T-helper 22 cell (primary cell): ENCODE measurements around the gene PCK1.

ENCODE experiments used
- DNase-seq: peaks from one replicate; pipeline ENCODE4 v3.0.0-alpha.2; 2020; ENCODE audit warnings: low read depth

The PCK1 gene

DNA sequence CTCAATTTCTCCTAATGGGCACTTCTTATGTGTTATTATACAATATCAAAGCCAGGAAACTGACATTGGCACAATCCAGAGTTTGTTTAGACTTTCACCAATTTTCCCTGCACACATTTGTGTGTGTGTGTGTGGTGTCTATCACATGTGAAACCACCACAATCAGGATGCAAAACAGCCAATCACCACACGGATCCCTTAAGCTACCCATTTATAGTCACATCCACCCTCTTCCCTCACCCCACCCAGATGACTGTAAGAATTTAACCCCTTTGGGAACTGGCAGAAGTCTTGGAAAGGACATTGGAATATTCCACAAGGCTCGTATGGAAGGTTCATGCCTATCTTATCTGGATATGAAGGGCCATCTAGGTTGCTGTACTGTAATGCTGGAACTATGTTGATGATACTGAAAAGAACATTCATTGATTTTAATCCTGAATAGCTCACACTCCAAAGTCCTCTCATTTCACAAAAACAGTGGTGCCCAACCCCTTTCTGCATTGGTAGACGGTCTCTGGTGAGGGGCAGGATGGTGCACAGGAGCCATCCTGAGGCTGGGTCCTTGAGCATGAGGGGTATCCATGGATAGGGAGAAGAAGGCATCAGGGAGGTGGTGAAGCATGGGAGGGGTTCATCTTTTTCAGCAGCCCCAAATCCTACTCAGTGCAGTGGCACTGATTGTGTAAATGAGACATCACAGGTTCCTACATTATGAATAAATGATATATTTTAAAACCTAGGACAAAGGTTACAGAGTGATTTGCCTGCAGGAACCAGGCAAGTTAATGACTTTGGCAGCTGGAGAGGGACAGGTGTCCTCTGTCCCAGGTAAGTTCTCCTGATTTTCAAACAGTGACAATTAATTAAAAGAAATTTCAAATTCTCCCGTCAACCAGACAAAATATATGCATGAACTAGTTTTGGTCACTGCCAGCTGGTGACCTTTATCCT, 23.9 kb upstream of the PCK1 start:
- DNase-seq: no peak

DNA sequence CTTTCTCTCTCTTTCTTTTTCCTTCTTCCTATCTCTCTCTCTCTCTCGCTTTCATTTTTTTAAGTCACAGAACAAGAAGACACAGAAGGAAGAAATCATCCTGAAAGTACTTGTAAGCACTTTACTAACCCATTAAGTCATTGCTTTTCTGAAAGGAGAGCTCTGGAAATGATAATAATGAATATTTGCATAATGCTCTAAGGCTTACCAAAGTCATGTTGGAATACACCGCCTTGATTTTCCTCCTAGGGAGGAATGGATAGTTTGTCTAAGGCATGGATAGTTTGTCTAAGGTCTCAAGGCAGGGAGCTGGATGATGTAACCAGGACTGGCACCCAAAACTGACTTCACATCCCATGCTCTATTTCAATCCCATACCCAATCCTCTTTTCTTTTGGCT, 23.1 kb upstream of the PCK1 start:
- no peak for DNase-seq

DNA sequence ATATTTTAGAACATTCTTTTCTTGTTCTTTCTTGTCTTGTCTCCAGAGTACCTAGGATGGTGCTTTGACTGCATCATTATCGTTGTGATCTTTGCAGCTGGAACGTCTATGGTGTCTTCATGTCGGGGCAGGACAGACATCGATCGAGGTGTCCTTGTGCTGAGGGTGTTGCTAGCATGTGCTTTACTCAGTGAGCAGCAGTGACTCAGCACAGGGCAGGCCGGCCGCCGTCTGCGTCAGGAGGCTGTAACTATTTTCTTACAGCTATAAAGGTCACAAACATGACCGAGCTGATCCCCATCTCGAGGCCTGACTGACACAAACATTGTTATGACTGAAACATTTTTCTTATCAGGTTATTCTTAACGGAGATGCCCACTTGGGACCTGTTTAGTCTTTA, 21.0 kb upstream of the PCK1 start:
- no peak for DNase-seq

DNA sequence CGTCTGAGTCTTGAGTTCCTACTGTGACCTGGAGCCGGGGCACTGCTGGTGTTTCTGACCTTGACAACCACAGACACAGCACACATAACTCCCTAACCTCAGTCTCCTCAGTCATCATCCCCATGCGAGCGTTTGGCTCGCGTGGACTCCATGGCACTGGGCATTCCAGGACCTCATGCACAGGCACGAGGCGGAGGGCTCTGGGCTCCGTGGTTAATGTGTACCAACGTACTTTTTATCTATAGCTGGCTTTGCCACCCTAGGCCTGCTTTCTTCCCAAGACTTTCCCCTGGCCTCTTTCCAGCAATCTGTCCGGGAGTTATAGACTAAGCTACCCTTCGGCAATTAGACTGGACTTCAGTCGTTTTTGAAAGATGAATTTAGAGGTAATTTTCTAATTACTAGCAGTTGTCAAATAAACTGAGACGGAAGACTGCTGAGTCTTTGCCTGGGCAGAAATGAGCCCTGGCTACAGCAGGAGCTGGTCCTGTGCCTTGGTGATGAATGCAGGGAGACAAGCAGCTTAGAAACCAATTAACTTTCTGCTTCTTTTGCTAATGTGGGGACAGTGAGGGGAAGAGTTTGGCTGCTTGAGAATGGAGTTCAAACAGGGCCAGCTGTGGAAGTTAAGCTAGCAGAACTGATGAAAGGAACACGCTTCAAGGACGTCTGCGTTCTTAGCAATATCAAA, 19.9 kb upstream of the PCK1 start:
- DNase-seq: no peak

DNA sequence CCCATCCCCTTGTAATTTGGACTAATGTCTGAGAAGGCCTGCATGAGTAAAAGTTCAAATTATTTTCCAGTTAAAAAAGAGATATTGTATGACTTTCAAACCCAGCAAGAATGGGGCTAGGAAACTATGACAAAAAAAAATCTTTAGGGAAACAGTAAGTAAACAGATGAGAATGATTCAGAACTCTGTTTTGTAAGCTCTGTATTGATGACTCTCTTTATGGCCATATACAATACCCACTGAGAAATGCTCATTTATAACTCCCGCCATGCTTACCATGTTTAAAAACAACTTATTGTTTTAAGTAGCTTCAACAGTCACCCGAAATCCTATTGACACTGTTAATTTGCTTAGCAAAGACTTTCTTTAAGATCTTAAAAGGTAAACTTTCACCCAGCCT, 17.2 kb upstream of the PCK1 start:
- no peak for DNase-seq

DNA sequence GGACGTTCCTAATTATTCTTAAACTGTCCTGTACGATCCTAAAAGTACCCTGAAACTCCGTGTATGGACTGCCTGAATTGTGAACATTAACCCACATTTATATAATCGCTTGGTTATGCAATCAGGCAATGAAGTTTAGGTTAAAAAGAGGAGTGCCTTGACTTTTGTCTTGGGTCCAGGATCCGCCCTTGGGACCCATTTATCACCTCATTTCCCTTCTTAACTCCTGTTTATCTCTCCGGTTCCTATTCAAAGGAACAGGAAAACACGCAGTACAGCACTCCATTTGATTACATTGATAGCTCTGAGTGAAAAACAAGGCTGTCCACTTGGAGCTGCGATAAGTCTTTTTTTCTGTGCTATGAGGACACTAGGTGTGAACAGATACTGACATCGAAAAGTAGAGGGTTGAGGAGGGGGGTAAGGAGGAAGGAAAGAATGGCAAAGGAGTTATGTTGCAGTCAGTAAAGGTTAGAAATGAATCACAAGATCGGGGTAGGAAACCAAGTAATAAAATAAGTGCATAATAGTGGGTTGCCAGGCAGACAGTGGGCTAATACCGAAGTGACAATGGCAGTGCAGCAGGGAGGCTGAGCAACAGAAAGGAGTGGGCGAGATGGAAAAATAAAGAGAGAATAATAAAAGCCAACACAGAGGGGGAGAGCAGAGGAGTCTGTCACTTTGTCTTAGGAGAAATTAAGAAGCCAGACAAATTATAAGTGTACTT, 15.9 kb upstream of the PCK1 start:
- DNase-seq: no peak

DNA sequence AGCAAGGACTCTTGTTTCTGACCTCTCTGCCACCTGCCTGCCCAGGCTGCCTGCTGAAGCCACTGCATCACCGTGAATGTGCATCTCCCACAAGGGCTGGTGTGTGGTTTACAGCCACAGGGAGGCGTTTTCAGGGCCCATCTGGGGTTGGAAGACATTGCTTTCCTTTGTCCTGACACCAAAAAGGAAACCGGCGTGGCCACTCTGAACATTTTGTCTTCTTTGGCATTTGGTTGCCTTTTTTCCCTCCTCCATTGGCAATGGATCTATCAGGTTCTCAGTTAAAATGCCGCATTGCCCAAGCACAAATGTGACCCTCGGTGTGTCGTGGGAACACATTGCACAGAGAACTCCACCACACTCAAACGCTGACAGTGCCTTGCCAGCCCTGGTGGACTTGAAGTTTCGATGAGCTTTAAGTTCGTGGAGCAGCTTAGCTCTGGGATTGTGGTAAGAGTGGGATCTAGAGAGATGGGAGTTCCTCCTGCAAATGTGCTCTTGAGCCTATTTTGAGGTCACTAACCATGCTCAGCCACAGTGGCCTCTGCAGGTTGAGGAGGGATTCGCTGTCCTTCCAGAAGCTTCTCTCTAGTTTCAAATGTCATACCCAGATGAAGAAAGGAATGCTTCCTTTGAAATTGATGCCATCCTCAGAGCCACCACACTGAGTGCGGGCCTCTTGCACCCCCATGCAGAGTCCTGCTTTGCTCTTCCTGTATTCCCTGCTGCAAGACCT, 14.8 kb upstream of the PCK1 start:
- DNase-seq: no peak

DNA sequence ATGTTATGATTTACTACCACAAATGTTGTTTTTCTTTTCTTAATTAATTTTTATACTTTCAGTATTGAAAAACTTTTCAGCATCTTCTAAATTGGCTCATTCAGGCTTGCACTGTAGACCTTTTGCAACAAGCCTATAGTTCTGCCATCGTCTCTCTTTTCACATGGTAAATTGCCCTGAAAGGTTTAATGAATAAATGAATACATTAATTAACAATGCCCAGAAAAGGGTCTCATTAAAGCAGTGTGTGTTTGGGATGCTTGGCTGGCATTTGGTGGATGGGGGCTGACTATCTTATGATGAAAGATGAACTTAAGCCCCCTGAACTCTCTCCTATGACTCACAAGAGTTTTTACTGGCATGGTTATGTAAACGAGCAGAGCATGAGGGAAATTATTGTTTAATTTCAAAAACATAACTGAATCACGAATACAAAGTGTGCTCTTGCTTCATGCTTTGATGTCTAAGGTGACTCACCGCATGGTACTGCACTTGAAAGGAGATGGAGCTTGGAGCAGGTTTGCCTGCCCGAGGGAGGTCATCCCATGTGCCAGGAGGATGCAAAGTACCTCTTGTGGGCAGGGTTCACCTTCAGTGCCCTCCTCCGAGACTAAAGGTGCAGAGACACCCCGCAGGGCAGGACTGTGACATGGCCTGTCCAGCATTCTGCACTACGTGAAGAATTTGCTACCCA, 13.8 kb upstream of the PCK1 start:
- DNase-seq: no peak

DNA sequence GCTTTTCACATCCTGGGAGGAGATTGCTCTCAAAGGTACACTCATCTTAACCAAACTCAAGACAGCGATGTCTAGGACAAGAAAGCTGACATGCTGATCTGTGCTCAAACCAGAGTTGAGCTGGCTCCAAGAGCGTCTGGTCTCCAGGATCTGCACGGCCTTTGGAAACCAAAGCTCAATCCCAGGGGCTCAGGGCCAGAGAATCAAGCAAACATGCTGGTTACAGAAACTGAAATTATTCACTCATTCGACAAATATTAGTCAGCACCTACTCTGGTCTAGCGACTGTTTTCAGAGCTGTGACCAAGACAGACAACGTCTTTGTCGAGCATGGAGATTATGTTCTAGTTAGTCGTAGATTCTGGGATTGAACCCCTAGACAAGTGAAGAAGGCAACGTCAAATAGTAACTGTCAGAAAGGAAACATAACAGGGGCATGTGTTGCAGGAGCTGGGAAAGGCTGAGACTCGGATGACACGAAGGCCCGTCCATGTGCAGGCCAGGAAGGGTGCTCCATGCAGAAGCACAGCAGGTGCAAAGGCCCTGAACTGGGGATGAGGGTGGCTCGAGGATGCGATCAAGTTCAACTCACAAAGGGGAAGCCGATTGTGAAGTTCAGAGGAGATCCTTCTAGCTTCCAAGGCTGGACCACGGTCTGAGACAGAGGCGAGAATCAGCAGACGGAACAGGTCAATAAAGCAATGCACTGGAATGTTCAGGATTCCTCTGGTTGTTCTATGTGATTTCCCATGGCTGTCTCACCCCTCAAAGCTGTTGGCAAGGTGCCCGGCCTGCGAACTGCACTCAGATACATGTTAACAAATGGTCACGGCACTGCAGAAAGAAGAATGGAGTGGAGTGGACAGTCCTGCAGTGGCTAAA, 12.5 kb upstream of the PCK1 start:
- DNase-seq: no peak

DNA sequence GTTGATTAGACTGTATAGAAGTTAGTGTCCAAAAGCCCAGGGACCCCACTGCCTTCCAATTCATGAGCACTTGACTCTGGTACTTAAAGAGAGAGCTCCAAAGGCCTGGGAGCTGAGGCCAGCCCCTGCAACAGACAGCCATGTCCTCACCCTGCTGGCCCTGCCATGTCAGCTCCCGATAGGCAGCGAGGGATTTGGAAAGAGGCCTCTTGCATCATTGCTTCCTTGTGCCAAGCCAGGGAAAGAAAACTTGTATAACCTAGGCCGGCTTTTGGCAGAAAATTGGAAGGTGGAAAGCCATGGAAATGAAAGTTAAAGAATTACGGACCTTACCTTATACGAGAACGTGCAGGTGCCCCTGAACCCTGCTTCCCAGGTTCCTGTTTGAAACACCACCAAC, 8.4 kb upstream of the PCK1 start:
- no peak for DNase-seq

DNA sequence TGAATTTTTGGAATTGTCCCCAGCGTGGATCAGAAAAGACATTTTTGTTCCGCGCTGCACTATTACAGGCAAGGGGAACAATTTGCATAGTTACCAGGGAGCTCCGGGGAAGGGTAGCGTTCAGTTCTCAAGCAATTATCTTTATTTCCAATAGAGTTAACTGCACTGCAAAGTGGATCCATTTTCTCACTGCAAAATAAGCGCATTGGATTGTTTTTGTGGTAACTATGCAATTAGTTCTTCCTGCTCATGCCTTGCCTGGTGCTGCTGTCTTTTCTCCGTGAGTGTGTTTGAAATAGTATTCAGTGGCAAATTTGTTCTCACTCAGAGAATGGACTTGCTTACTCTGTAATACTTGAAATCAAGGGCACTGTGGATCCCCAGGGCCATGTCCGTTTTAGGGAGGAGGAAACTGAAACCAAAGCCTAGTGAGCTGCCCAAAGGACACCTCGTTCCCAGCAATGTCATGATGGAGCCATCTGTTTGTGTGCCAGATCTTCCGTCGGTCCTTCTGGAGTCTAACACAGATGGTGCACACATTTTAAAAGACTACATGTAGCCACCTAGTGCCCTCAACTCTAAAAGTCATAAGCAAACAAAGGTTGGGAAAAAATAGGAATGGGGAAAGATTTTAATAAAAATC, 7.4 kb upstream of the PCK1 start:
- no peak for DNase-seq

DNA sequence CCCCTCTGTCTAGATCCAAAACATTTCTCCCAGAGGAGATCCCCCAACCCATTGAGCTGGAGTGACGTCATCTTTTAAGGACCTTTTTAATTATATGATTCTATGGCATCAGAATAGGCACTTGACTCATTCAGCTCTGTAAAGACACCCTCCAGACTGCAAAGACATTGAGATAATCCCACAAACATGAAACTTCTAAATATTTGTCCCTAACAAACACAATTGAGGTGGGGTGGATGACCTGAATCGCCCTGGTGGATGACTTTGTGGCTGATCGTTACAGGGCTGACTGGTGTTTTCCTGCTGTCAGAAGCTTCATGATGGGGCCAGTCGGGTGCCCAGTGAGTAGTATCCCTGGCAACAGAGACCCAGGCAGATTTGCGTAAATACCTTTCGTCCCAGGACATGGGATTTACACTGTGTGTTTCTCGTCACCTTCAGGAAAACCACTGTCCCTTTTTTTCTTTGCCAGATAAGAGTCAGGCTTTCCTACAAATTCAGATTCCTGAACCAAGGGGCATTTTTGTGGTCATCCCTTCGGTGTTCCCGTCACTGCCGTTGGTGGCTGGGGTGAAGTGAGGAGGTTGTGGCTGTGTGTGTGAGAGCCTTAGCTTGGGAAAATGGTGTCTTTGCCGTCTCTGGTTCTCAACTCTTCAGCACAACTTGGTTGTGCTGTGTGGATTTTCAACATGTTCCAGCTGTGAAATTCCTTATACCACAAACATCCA, 5.3 kb upstream of the PCK1 start:
- DNase-seq: no peak

DNA sequence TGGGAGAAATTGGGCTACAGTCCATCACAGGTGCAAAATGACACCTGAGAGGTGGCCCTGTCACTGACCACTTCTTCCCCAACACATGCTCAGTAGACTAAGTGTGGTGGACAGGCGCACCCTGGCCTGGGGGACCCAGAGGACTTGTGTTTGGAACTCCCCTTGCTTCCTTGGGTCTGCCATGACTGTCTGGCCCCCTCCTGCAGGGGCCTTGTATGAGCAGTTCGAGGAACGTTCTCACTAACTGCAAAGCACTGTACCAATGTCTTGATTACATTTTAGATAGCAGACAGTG, 4.0 kb upstream of the PCK1 start:
- no peak for DNase-seq

DNA sequence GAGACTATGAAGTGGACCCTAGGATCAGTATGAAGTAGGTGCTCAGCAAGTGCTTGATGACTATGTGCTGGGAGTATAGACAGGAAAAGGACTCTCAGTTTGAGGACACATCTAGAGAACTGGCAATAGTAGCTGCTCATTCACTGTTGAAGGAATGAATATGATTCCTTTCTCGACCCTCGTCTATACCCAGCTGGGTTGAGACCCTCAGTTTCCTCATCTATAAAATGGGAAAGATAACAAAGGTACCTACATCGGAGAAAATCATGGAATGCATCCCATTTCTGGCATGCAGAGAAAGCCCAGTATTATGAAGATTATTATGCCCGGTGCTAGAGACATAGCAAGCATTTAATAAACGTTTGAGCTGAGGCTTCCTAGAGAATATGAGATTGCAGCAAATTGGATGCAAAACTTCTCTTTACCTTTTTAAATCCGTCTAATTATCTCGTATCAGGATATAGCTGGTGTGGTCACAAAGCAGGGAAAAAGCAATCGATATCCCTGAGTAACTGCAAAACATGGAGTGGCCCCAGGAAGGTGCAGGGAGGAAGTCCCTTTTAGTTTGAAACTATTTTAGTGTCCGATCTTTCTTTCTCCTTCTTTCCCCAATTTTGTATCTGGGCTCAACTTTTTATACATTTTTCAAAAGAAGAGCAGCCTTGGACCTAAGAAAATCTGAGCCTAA, 2.8 kb upstream of the PCK1 start:
- no peak for DNase-seq

DNA sequence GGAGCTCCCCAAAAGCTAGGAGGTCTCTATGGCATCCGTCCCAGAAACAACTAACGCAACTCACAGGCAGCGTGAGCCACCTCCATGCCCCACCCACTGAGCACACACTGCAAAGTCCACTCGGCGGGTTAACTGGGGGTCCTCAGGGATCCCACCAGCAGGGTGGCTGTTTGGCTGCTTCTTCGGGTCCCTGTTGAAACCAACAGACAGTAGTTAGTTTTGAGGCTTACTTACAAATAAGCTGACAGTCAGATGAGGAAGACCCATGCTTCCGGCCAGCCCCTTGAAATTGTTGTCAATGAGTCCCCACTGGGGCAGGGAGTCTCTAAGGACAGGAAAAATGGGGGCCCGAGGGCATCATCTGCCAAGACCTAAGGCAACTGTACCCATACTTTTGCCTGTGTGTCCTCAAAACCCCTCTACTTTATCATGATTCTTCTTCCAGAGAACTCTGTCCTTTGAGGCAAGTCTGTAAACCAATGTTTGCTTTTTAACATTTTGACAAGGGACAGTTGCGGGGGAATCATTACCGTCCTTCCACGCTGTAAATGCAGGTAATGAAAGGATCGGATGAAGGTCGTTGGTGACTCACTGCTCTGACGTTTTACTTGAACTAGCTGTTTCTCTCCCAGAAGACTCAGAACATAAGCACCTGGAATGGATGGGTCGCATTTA, 2.2 kb upstream of the PCK1 start:
- no peak for DNase-seq

DNA sequence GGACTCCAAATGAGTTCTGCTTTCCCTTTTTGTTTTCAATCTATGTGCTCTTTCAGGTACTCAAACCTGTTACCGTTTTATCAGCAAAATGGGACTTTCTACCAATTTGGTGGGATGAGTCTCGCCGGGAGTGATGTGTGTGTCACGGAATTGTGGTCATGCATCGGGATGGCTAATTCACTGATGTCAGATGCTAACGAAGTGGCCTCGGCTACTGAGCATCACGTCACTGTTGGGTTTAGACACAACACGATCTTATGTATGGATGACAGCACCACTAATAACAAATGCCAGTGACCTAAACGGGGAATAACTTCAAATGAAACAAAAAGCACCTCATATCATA, 1.6 kb upstream of the PCK1 start:
- no peak for DNase-seq

DNA sequence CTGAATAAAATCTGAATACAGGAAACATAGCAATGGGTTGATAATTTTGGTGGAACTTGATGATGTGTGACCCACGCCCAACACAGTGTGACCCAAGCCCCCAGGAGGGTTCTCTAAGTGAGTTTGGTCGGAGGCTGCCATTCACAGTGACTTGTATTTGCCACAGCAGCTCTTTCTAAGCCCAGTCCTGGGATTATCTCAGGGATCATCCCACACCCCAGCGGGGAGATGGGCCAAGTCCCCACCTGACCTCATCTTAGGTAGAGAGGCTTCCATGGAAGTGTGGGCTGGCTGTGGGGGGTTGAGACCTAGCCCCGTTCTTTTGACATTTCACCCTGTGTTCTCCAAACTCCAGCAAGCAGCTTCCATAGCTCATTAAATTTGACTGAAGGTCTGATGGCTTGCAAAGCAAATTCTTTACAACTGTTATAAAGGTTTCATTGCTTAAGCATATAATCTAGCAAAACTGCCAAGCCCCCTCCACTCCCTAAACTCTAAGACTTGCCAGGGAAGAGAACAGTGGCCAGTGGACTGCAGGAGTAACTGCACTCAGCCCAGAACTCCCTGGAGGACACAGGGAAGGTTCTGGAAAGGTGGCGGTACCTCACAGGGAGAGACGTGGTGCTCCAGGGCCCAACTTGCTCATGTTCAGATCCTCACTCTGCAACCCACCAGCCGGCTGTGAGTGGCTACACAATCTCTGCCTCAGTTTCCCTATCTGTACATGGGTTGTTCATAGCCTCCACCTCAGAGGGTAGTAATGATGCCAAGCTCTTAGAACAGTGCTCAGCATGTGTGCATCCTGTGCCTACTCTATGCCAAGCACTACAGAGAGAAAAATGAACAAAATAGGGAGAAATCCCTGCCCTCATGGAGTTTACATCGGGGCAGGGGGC, 1.0 kb upstream of the PCK1 start:
- DNase-seq: no peak
